WTC11 (cell line): ENCODE results near the gene MRPS34. TPM values are rescaled to one million over a fixed set of nuclear protein-coding genes. Genes with fewer than 3 reads are reported as not detected.

ENCODE experiments used
- ATAC-seq: fragments of 200-7000 bp; cut with Tn5 transposase; 2 replicates; pipeline ENCODE4 v1.10.0; 2021; ENCODE audit warnings: mild to moderate bottlenecking, moderate library complexity
- CTCF ChIA-PET: fragments of 300-600 bp; sonication (Branson Sonifier 250); formaldehyde crosslinking; loops from one replicate; lab custom pipeline; 2021; ENCODE audit warnings: antibody characterized with exemption; lab: Charles Lee
- POLR2A ChIA-PET: fragments of 350-600 bp; sonication (Branson Sonifier 250); formaldehyde crosslinking; loops from one replicate; lab custom pipeline; 2021; ENCODE audit warnings: antibody characterized with exemption; lab: Charles Lee
- DNase-seq: peaks from one replicate; pipeline ENCODE4 v3.0.0; 2021; ENCODE audit warnings: low spot score
- H3K27ac Mint-ChIP-seq: 2 replicates; pipeline ENCODE4 v1.8.0; 2021; ENCODE audit warnings: mixed read lengths
- H3K27me3 Mint-ChIP-seq: 2 replicates; pipeline ENCODE4 v1.8.0; 2021; ENCODE audit warnings: low read depth, mild to moderate bottlenecking, moderate library complexity, mixed read lengths
- H3K36me3 Mint-ChIP-seq: 2 replicates; pipeline ENCODE4 v1.8.0; 2021; ENCODE audit warnings: mixed read lengths
- H3K4me1 Mint-ChIP-seq: 2 replicates; pipeline ENCODE4 v1.8.0; 2022; ENCODE audit warnings: mixed read lengths
- H3K4me3 Mint-ChIP-seq: 2 replicates; pipeline ENCODE4 v1.8.0; 2021; ENCODE audit warnings: mild to moderate bottlenecking, moderate library complexity, mixed read lengths
- H3K9me3 Mint-ChIP-seq: 2 replicates; pipeline ENCODE4 v1.8.0; 2021; ENCODE audit warnings: mixed read lengths
- CTCF ChIP-seq: fragments of 200-600 bp; IDR thresholded peaks from 2 replicates; pipeline ENCODE4 v1.8.0; 2022; ENCODE audit warnings: antibody characterized with exemption
- E2F1 ChIP-seq: sonication (generic); formaldehyde crosslinking; IDR thresholded peaks from 2 replicates; pipeline ENCODE4 v1.8.0; 2022; ENCODE audit warnings: mild to moderate bottlenecking, missing genetic modification reagents
- ELF4 ChIP-seq: sonication (generic); formaldehyde crosslinking; IDR thresholded peaks from 2 replicates; pipeline ENCODE4 v1.8.1; 2022; ENCODE audit warnings: low read depth, mild to moderate bottlenecking, moderate library complexity, missing genetic modification reagents
- ESRRA ChIP-seq: sonication (generic); formaldehyde crosslinking; IDR thresholded peaks from 2 replicates; pipeline ENCODE4 v1.8.1; 2022; ENCODE audit warnings: mild to moderate bottlenecking, missing genetic modification reagents, borderline replicate concordance
- FOXP1 ChIP-seq: sonication (generic); formaldehyde crosslinking; IDR thresholded peaks from 2 replicates; pipeline ENCODE4 v1.8.0; 2022; ENCODE audit warnings: missing genetic modification reagents, mild to moderate bottlenecking, moderate library complexity, borderline replicate concordance
- GABPB1 ChIP-seq: sonication (generic); formaldehyde crosslinking; IDR thresholded peaks from 2 replicates; pipeline ENCODE4 v1.8.1; 2023; ENCODE audit warnings: mild to moderate bottlenecking, missing genetic modification reagents
- GRHL2 ChIP-seq: fragments of 250-450 bp; sonication (Bioruptor Pico); IDR thresholded peaks from 2 replicates; pipeline ENCODE4 v1.8.0; 2022; ENCODE audit warnings: mild to moderate bottlenecking, moderate library complexity; ENCODE audit not compliant: insufficient replicate concordance, severe bottlenecking
- HMGXB4 ChIP-seq: sonication (generic); formaldehyde crosslinking; IDR thresholded peaks from 2 replicates; pipeline ENCODE4 v1.8.1; 2023; ENCODE audit warnings: mild to moderate bottlenecking, moderate library complexity, missing genetic modification reagents
- IRF2 ChIP-seq: sonication (generic); formaldehyde crosslinking; IDR thresholded peaks from 2 replicates; pipeline ENCODE4 v1.8.0; 2022; ENCODE audit warnings: low read depth, missing genetic modification reagents, borderline replicate concordance
- MLX ChIP-seq: sonication (generic); formaldehyde crosslinking; IDR thresholded peaks from 2 replicates; pipeline ENCODE4 v1.8.1; 2023; ENCODE audit warnings: mild to moderate bottlenecking, missing genetic modification reagents, moderate library complexity
- MXD4 ChIP-seq: fragments of 250-450 bp; sonication (Bioruptor Pico); IDR thresholded peaks from 2 replicates; pipeline ENCODE4 v1.8.0; 2021; ENCODE audit warnings: mild to moderate bottlenecking, moderate library complexity, borderline replicate concordance
- NFATC4 ChIP-seq: fragments of 250-450 bp; sonication (Bioruptor Pico); IDR thresholded peaks from 2 replicates; pipeline ENCODE4 v1.9.0; 2021; ENCODE audit warnings: mild to moderate bottlenecking
- NFE2L1 ChIP-seq: sonication (generic); formaldehyde crosslinking; IDR thresholded peaks from 2 replicates; pipeline ENCODE4 v1.8.1; 2023; ENCODE audit warnings: missing genetic modification reagents
- PRRX2 ChIP-seq: fragments of 250-450 bp; sonication (Bioruptor Pico); IDR thresholded peaks from 2 replicates; pipeline ENCODE4 v1.8.0; 2021; ENCODE audit warnings: mild to moderate bottlenecking
- TEAD1 ChIP-seq: sonication (generic); formaldehyde crosslinking; IDR thresholded peaks from 2 replicates; pipeline ENCODE4 v1.8.0; 2022; ENCODE audit warnings: mild to moderate bottlenecking, missing genetic modification reagents
- ZBTB21 ChIP-seq: sonication (generic); formaldehyde crosslinking; IDR thresholded peaks from 2 replicates; pipeline ENCODE4 v1.8.1; 2023; ENCODE audit warnings: mild to moderate bottlenecking, missing genetic modification reagents, borderline replicate concordance
- ZNF138 ChIP-seq: sonication (generic); formaldehyde crosslinking; conservative IDR thresholded peaks from 2 replicates; pipeline ENCODE4 v1.8.1; 2022; ENCODE audit warnings: mild to moderate bottlenecking, moderate library complexity, missing genetic modification reagents
- ZNF263 ChIP-seq: sonication (generic); formaldehyde crosslinking; IDR thresholded peaks from 2 replicates; pipeline ENCODE4 v1.8.1; 2022; ENCODE audit warnings: low read depth, mild to moderate bottlenecking, moderate library complexity, missing genetic modification reagents
- ZNF317 ChIP-seq: sonication (generic); formaldehyde crosslinking; IDR thresholded peaks from 2 replicates; pipeline ENCODE4 v1.8.1; 2023; ENCODE audit warnings: low read depth, mild to moderate bottlenecking, moderate library complexity, missing genetic modification reagents, borderline replicate concordance
- ZNF396 ChIP-seq: fragments of 250-450 bp; sonication (Bioruptor Pico); IDR thresholded peaks from 2 replicates; pipeline ENCODE4 v1.8.0; 2021; ENCODE audit warnings: mild to moderate bottlenecking, moderate library complexity, borderline replicate concordance
- ZNF425 ChIP-seq: fragments of 250-450 bp; sonication (Bioruptor Pico); conservative IDR thresholded peaks from 2 replicates; pipeline ENCODE4 v1.9.0; 2021; ENCODE audit warnings: mild to moderate bottlenecking
- ZNF671 ChIP-seq: fragments of 250-450 bp; sonication (Bioruptor Pico); IDR thresholded peaks from 2 replicates; pipeline ENCODE4 v1.8.0; 2021; ENCODE audit warnings: mild to moderate bottlenecking
- ZSCAN18 ChIP-seq: fragments of 250-450 bp; sonication (Bioruptor Pico); IDR thresholded peaks from 2 replicates; pipeline ENCODE4 v2.1.2; 2022; ENCODE audit warnings: mild to moderate bottlenecking, moderate library complexity
- total RNA-seq: library from RNA; stranded (reverse); gene quantifications from 3 replicates; pipeline ENCODE4 v1.2.3, GENCODE V29; 2021

MRPS34 gene
- total RNA-seq, 1 experiment from 2014 or later = 258 TPM

GRCh38 chr16:1790261-1790610 lies 17.3 kb upstream of the MRPS34 start (continued):
- TF ChIP-seq ZNF317 (no peak), ELF4 (no peak), IRF2 (CRISPR knock-in tag) (no peak)

- ChIA-PET CTCF (interaction anchor here (1.5 kb wide), 1 partner anchor 34 kb away, joined by 3 read pairs; no protein-coding TSS in a partner anchor), POLR2A (no interaction called here)
- no peak for ATAC-seq
- DNase-seq = no peak
- Mint-ChIP-seq H3K27ac (no peak overlapping the region), H3K36me3 (peaks cover 5% of the 10 kb centered on the region), H3K4me1 (no peaks in the 10 kb centered on the region), H3K4me3 (no peak overlapping the region), H3K9me3 (no peaks in the 10 kb centered on the region), H3K27me3 (no peaks in the 10 kb centered on the region)
- TF ChIP-seq CTCF (no peak), NFE2L1 (CRISPR knock-in tag) (no peak), ZSCAN18 (CRISPR knock-in tag) (no peak), ZNF263 (CRISPR knock-in tag) (no peak), GRHL2 (CRISPR knock-in tag) (no peak)
These were observed 16.7 kb upstream of the MRPS34 start for GRCh38 chr16:1789643-1790045.

- Mint-ChIP-seq H3K9me3 (no peaks in the 10 kb centered on the region), H3K27ac (peak overlapping the region; percentile 91), H3K4me3 (no peak overlapping the region), H3K4me1 (no peaks in the 10 kb centered on the region), H3K36me3 (peaks cover 5% of the 10 kb centered on the region), H3K27me3 (no peaks in the 10 kb centered on the region)
- no peak for DNase-seq
- no peak for TF ChIP-seq ZNF671
- TF ChIP-seq MLX = no peak
- TF ChIP-seq ZNF425 (CRISPR knock-in tag) = no peak
- TF ChIP-seq TEAD1 (CRISPR knock-in tag) = no peak
- TF ChIP-seq ZNF396 (CRISPR knock-in tag) = no peak
- TF ChIP-seq ESRRA (CRISPR knock-in tag) = no peak
- CTCF ChIA-PET = interaction anchor here (0.6 to 1.5 kb wide), 3 partner anchors 35 to 143 kb away, joined by 3 read pairs; no protein-coding TSS in a partner anchor
- POLR2A ChIA-PET = no interaction called here
- no peak for ATAC-seq
These were observed 15.8 kb upstream of the MRPS34 start for GRCh38 chr16:1788708-1789100.

- H3K36me3 Mint-ChIP-seq = peaks cover 5% of the 10 kb centered on the region
- H3K27me3 Mint-ChIP-seq = no peaks in the 10 kb centered on the region
- no peak for DNase-seq
- H3K4me1 Mint-ChIP-seq = no peaks in the 10 kb centered on the region
- H3K27ac Mint-ChIP-seq = no peak overlapping the region
- H3K4me3 Mint-ChIP-seq = no peak overlapping the region
- POLR2A ChIA-PET = no interaction called here
- no peak for ATAC-seq
- CTCF ChIA-PET = interaction anchor here (1.5 kb wide), 1 partner anchor 144 kb away, joined by 3 read pairs; no protein-coding TSS in a partner anchor
- no peaks in the 10 kb centered on the region for H3K9me3 Mint-ChIP-seq
- TF ChIP-seq ZNF396 (CRISPR knock-in tag) (no peak), FOXP1 (CRISPR knock-in tag) (no peak), ZBTB21 (CRISPR knock-in tag) (no peak), MXD4 (CRISPR knock-in tag) (no peak), E2F1 (CRISPR knock-in tag) (no peak), ZNF138 (no peak), HMGXB4 (CRISPR knock-in tag) (no peak), NFATC4 (CRISPR knock-in tag) (no peak), GABPB1 (CRISPR knock-in tag) (no peak), PRRX2 (CRISPR knock-in tag) (no peak)
These were observed 15.3 kb upstream of the MRPS34 start for GRCh38 chr16:1788095-1788707.
